Loucy (cell line): Measurements from ENCODE around the gene CZIB.

Source experiments
- H2AFZ ChIP-seq: fragments of 200-600 bp; sonication (generic); 2 replicates; pipeline ENCODE4 v1.6.0; 2016; ENCODE audit warnings: antibody characterized with exemption, mild to moderate bottlenecking, low read length, moderate library complexity
- H3F3A ChIP-seq: fragments of 200-600 bp; 2 replicates; pipeline ENCODE4 v1.6.0; 2016; ENCODE audit warnings: antibody characterized with exemption, low read depth, mild to moderate bottlenecking
- H3K27me3 ChIP-seq: fragments of 200-600 bp; sonication (generic); 2 replicates; pipeline ENCODE4 v1.6.1; 2014; ENCODE audit warnings: low read length, mild to moderate bottlenecking; ENCODE audit not compliant: insufficient read depth, poor library complexity, severe bottlenecking
- H3K36me3 ChIP-seq: fragments of 200-600 bp; sonication (generic); 2 replicates; pipeline ENCODE4 v1.6.1; 2016; ENCODE audit warnings: low read length; ENCODE audit not compliant: insufficient read depth
- H3K4me1 ChIP-seq: fragments of 200-600 bp; sonication (generic); 2 replicates; pipeline ENCODE4 v1.5.1; 2014; ENCODE audit warnings: low read length, mild to moderate bottlenecking; ENCODE audit not compliant: insufficient read depth, poor library complexity, severe bottlenecking
- H3K4me2 ChIP-seq: fragments of 200-600 bp; sonication (generic); 2 replicates; pipeline ENCODE4 v1.6.0; 2014; ENCODE audit warnings: antibody characterized with exemption, low read length, low read depth, mild to moderate bottlenecking; ENCODE audit not compliant: poor library complexity, severe bottlenecking
- H3K4me3 ChIP-seq: fragments of 200-600 bp; sonication (generic); 2 replicates; pipeline ENCODE4 v1.5.1; 2014; ENCODE audit warnings: low read length, mild to moderate bottlenecking, mixed read lengths; ENCODE audit not compliant: poor library complexity, severe bottlenecking
- H3K79me2 ChIP-seq: fragments of 200-600 bp; sonication (generic); 2 replicates; pipeline ENCODE4 v1.6.1; 2014; ENCODE audit warnings: low read length; ENCODE audit not compliant: insufficient read depth
- H3K9ac ChIP-seq: fragments of 200-600 bp; sonication (generic); 2 replicates; pipeline ENCODE4 v1.6.0; 2014; ENCODE audit warnings: mild to moderate bottlenecking, low read depth, low read length, moderate library complexity; ENCODE audit not compliant: poor library complexity, severe bottlenecking
- H3K9me2 ChIP-seq: fragments of 200-600 bp; sonication (generic); replicated peaks from 2 replicates; pipeline ENCODE4 v1.6.1; 2016; ENCODE audit warnings: low read depth, low read length, mixed read lengths
- H3K9me3 ChIP-seq: fragments of 200-600 bp; sonication (generic); 2 replicates; pipeline ENCODE4 v1.6.1; 2014; ENCODE audit warnings: mild to moderate bottlenecking, antibody characterized with exemption, low read length, low read depth; ENCODE audit not compliant: insufficient read depth
- H4K20me1 ChIP-seq: fragments of 200-600 bp; sonication (generic); 2 replicates; pipeline ENCODE4 v1.6.0; 2014; ENCODE audit warnings: antibody characterized with exemption, low read length, mild to moderate bottlenecking; ENCODE audit not compliant: insufficient read depth, poor library complexity, severe bottlenecking
- EZH2phosphoT487 ChIP-seq: fragments of 200-600 bp; IDR thresholded peaks from 2 replicates; pipeline ENCODE4 v1.6.1; 2018; ENCODE audit warnings: antibody characterized with exemption, mild to moderate bottlenecking, moderate library complexity, borderline replicate concordance
- TF ChIP-seq, protein P1 (sequence below): fragments of 200-600 bp; sonication (generic); conservative IDR thresholded peaks from 2 replicates; pipeline ENCODE4 v1.5.1; 2014; ENCODE audit warnings: mild to moderate bottlenecking, antibody characterized with exemption, low read length

The CZIB gene

GRCh38 chr1:53266038-53266437, 45.6 kb upstream of the CZIB start:
- peaks cover 87% of the 10 kb centered on the region for H3K36me3 ChIP-seq

GRCh38 chr1:53265581-53265980, 45.1 kb upstream of the CZIB start:
- no peak overlapping the region for H3K4me3 ChIP-seq
- peaks cover 87% of the 10 kb centered on the region for H3K36me3 ChIP-seq
- H3K79me2 ChIP-seq: no peaks in the 10 kb centered on the region
- no peak overlapping the region for H3K4me2 ChIP-seq
- H3K9me2 ChIP-seq: no peaks in the 10 kb centered on the region
- H3K9ac ChIP-seq: no peak overlapping the region
- H3K4me1 ChIP-seq: no peaks in the 10 kb centered on the region
- TF ChIP-seq, protein P1, sequence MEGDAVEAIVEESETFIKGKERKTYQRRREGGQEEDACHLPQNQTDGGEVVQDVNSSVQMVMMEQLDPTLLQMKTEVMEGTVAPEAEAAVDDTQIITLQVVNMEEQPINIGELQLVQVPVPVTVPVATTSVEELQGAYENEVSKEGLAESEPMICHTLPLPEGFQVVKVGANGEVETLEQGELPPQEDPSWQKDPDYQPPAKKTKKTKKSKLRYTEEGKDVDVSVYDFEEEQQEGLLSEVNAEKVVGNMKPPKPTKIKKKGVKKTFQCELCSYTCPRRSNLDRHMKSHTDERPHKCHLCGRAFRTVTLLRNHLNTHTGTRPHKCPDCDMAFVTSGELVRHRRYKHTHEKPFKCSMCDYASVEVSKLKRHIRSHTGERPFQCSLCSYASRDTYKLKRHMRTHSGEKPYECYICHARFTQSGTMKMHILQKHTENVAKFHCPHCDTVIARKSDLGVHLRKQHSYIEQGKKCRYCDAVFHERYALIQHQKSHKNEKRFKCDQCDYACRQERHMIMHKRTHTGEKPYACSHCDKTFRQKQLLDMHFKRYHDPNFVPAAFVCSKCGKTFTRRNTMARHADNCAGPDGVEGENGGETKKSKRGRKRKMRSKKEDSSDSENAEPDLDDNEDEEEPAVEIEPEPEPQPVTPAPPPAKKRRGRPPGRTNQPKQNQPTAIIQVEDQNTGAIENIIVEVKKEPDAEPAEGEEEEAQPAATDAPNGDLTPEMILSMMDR: no peak
- TF ChIP-seq EZH2phosphoT487: no peak
- no peaks in the 10 kb centered on the region for H3K9me3 ChIP-seq
- no peak overlapping the region for H2AFZ ChIP-seq
- H4K20me1 ChIP-seq: no peaks in the 10 kb centered on the region
- no peaks in the 10 kb centered on the region for H3F3A ChIP-seq
- H3K27me3 ChIP-seq: no peaks in the 10 kb centered on the region

More at GRCh38 chr1:53266038-53266437, 45.6 kb upstream of the CZIB start:
- Histone ChIP-seq H3K4me1 (no peaks in the 10 kb centered on the region), H3K9ac (no peak overlapping the region), H3K79me2 (no peaks in the 10 kb centered on the region), H3F3A (no peaks in the 10 kb centered on the region), H3K4me3 (no peak overlapping the region), H3K9me3 (no peaks in the 10 kb centered on the region), H3K9me2 (no peaks in the 10 kb centered on the region), H4K20me1 (no peaks in the 10 kb centered on the region), H2AFZ (no peak overlapping the region), H3K27me3 (no peaks in the 10 kb centered on the region), H3K4me2 (no peak overlapping the region)
- no peak for TF ChIP-seq EZH2phosphoT487
- TF ChIP-seq, protein P1: peak; percentile 39

DNA sequence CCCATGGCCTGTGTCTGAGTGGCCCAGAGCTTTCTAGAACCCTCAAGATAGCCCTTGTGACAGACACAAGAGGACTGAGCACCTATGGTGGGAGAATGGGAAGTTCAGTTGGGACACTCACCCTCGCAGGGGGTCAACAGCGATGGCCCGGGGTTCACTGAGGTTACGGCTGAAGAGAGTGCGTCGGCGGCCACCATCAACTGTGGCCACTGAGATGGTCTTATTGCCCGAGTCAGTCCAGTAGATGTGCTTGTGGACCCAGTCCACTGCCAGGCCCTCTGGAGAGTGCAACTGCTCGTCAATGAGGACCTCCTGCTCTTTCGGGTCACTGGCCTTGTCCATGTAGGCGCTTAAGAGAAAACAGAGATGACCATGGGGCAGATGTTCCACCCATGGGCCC, 43.6 kb upstream of the CZIB start:
- no peak for TF ChIP-seq EZH2phosphoT487
- TF ChIP-seq, protein P1: no peak
- H3K36me3 ChIP-seq: peaks cover 90% of the 10 kb centered on the region
- no peaks in the 10 kb centered on the region for H3K27me3 ChIP-seq

More for the DNA sequence above, 43.6 kb upstream of the CZIB start:
- Histone ChIP-seq H3K4me3 (no peak overlapping the region), H3K4me2 (no peak overlapping the region), H3K9me2 (no peaks in the 10 kb centered on the region), H3K9me3 (no peaks in the 10 kb centered on the region), H3F3A (no peaks in the 10 kb centered on the region), H3K4me1 (no peaks in the 10 kb centered on the region), H3K79me2 (no peaks in the 10 kb centered on the region), H2AFZ (no peak overlapping the region), H3K9ac (no peak overlapping the region), H4K20me1 (no peaks in the 10 kb centered on the region)
